Mammary epithelial cell (primary cell): Measurements from ENCODE around the gene PHF2.

Experiments used
- CTCF ChIP-seq, 2 donors: IDR thresholded peaks in 1 of 2; conservative IDR thresholded peaks in 1 of 2; 2 replicates each; pipeline ENCODE4 v1.5.1; 2011 to 2012; ENCODE audit warnings: inconsistent platforms in 2 of 2, low read length in 2 of 2, mild to moderate bottlenecking in 2 of 2, control low read depth in 1 of 2, low read depth in 1 of 2; ENCODE audit not compliant: insufficient read depth in 1 of 2; ENCODE audit errors: extremely low read depth in 1 of 2
- EZH2 ChIP-seq: IDR thresholded peaks from 2 replicates; pipeline ENCODE4 v1.6.1; 2012; ENCODE audit warnings: low read length, inconsistent platforms, borderline replicate concordance

- no peak for TF ChIP-seq CTCF (conservative IDR thresholded peaks at IDR 0.05 in 1 of 2, IDR thresholded peaks at IDR 0.05 in 1 of 2; ENCODE audit: extremely low read depth in 1 of 2, insufficient read depth in 1 of 2, low read depth in 1 of 2, low read length in 2 of 2)
- no peak for TF ChIP-seq EZH2
Observed at GRCh38 chr9:93621922-93622321, 45.5 kb downstream of the PHF2 start.
